ENCODE results near the gene ZSCAN32. TPM values are rescaled to one million over a fixed set of nuclear protein-coding genes. Genes with fewer than 3 reads are reported as not detected.

ZSCAN32 gene
- total RNA-seq, 2 donors from 2014 or later = 19.8 to 24.1 TPM

DNA sequence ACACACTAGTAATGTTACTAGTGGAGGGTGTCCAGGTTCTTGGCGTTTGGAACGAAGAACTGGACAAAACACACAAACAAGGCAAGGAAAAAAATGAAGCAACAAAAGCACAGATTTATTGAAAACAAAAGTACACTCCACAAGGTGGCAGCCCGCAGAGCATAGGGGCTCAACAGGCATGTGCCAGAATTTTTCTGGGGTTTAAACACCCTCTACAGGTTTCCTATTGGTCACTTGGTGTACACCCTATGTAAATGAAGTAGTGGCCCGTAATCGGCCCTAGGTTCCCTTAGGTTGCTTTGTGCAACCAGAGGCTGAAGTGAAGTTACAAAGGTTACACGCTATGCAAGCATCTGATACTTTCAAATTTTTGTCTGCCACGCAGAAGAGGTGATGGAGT is 37.0 kb downstream of the ZSCAN32 start:
- no peak overlapping the region for H3K4me3 Mint-ChIP-seq
- H3K27me3 Mint-ChIP-seq (ENCODE audit: insufficient read depth) = peaks cover 38% of the 10 kb centered on the region
- H3K36me3 ChIP-seq (ENCODE audit: control insufficient read depth, insufficient read depth, low read length) = no peaks in the 10 kb centered on the region
- DNase-seq = no peak
- H3K9me3 ChIP-seq (ENCODE audit: control insufficient read depth, low read length) = no peaks in the 10 kb centered on the region
- peaks cover 22% of the 10 kb centered on the region for H3K27me3 ChIP-seq (ENCODE audit: control insufficient read depth, insufficient read depth, low read length, poor library complexity, severe bottlenecking)
- TF ChIP-seq, protein P1, sequence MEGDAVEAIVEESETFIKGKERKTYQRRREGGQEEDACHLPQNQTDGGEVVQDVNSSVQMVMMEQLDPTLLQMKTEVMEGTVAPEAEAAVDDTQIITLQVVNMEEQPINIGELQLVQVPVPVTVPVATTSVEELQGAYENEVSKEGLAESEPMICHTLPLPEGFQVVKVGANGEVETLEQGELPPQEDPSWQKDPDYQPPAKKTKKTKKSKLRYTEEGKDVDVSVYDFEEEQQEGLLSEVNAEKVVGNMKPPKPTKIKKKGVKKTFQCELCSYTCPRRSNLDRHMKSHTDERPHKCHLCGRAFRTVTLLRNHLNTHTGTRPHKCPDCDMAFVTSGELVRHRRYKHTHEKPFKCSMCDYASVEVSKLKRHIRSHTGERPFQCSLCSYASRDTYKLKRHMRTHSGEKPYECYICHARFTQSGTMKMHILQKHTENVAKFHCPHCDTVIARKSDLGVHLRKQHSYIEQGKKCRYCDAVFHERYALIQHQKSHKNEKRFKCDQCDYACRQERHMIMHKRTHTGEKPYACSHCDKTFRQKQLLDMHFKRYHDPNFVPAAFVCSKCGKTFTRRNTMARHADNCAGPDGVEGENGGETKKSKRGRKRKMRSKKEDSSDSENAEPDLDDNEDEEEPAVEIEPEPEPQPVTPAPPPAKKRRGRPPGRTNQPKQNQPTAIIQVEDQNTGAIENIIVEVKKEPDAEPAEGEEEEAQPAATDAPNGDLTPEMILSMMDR (conservative IDR thresholded peaks at IDR 0.05) = no peak
- H3K9me3 Mint-ChIP-seq = peaks cover 19% of the 10 kb centered on the region
- no peak overlapping the region for H3K27ac ChIP-seq (ENCODE audit: low read depth, low read length)
- H3K4me1 Mint-ChIP-seq = no peaks in the 10 kb centered on the region
- WGBS, 2 experiments (ENCODE audit: insufficient coverage in 1 of 2, insufficient read length in 1 of 2) = 92 to 100% methylated on average over 1 to 7 of the region's 7 CpGs
- no peak overlapping the region for H3K9ac ChIP-seq (ENCODE audit: extremely low read depth, low read length, poor library complexity, severe bottlenecking)
- no peak overlapping the region for H3K4me3 ChIP-seq (ENCODE audit: low read length)
- no peaks in the 10 kb centered on the region for H3K4me1 ChIP-seq (ENCODE audit: control insufficient read depth, insufficient read depth, low read length)
- H3K27ac Mint-ChIP-seq = no peak overlapping the region
- no peaks in the 10 kb centered on the region for H3K36me3 Mint-ChIP-seq (ENCODE audit: low read depth)

DNA sequence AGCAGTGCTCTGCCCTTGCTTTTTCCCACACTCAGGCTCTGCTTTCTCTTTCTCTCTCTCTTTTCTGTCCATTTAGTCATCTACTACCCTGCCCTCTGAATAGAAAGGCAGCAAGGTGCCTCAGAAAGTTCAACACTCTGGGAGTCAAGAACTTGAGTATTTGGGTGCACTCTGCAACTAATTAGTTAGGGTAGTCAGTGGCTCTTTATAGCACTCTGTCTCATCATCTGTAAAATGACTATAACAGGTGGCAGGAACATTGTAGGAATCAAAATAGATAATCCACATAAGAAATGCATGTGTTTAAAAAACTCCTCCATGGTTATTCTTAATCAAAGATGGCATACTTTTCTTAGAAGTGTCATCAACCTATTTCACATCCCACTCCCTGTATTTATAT is 37.9 kb downstream of the ZSCAN32 start:
- no peak for DNase-seq
- peaks cover 19% of the 10 kb centered on the region for H3K9me3 Mint-ChIP-seq

DNA sequence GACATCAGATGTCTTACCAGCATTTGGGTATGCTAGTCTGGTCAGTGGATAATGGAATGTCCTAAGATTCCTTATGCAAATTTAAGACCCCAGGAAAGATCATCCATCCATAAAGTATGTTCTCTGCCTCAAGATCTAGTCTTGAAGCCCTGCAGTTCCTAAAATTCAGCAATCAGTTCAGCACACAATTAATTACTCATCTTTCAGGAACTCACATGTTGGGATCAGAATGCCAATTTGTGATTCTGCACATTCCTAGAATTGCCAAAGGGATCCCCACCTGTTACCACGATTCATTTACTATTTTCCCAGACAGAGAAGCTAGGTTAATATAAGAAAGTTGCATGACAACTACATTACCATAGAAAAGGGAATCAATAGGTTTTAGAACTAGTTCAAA is 41.9 kb downstream of the ZSCAN32 start:
- no peak for DNase-seq
- TF ChIP-seq, protein P1 (conservative IDR thresholded peaks at IDR 0.05) = no peak
- Mint-ChIP-seq H3K27ac (no peak overlapping the region), H3K4me3 (no peak overlapping the region), H3K9me3 (peaks cover 16% of the 10 kb centered on the region), H3K36me3 (ENCODE audit: low read depth) (no peaks in the 10 kb centered on the region), H3K4me1 (no peaks in the 10 kb centered on the region), H3K27me3 (ENCODE audit: insufficient read depth) (peaks cover 43% of the 10 kb centered on the region)
- H3K4me3 ChIP-seq (ENCODE audit: low read length) = no peak overlapping the region
- H3K4me1 ChIP-seq (ENCODE audit: control insufficient read depth, insufficient read depth, low read length) = no peaks in the 10 kb centered on the region
- no peak overlapping the region for H3K27ac ChIP-seq (ENCODE audit: low read depth, low read length)
- H3K9me3 ChIP-seq (ENCODE audit: control insufficient read depth, low read length) = no peaks in the 10 kb centered on the region
- H3K36me3 ChIP-seq (ENCODE audit: control insufficient read depth, insufficient read depth, low read length) = no peaks in the 10 kb centered on the region
- 33% methylated on average over 1 of the region's 1 CpG; no CpG with 5 or more reads in 1 of the 2 experiments for WGBS, 2 experiments (ENCODE audit: insufficient coverage in 1 of 2, insufficient read length in 1 of 2)
- peaks cover 22% of the 10 kb centered on the region for H3K27me3 ChIP-seq (ENCODE audit: control insufficient read depth, insufficient read depth, low read length, poor library complexity, severe bottlenecking)
- H3K9ac ChIP-seq (ENCODE audit: extremely low read depth, low read length, poor library complexity, severe bottlenecking) = no peak overlapping the region

More for the DNA sequence above, 37.9 kb downstream of the ZSCAN32 start:
- Histone ChIP-seq H3K27ac (ENCODE audit: low read depth, low read length) (no peak overlapping the region), H3K9me3 (ENCODE audit: control insufficient read depth, low read length) (no peaks in the 10 kb centered on the region), H3K4me3 (ENCODE audit: low read length) (no peak overlapping the region), H3K27me3 (ENCODE audit: control insufficient read depth, insufficient read depth, low read length, poor library complexity, severe bottlenecking) (peaks cover 22% of the 10 kb centered on the region), H3K4me1 (ENCODE audit: control insufficient read depth, insufficient read depth, low read length) (no peaks in the 10 kb centered on the region), H3K9ac (ENCODE audit: extremely low read depth, low read length, poor library complexity, severe bottlenecking) (no peak overlapping the region), H3K36me3 (ENCODE audit: control insufficient read depth, insufficient read depth, low read length) (no peaks in the 10 kb centered on the region)
- no peak overlapping the region for H3K27ac Mint-ChIP-seq
- peaks cover 40% of the 10 kb centered on the region for H3K27me3 Mint-ChIP-seq (ENCODE audit: insufficient read depth)
- H3K4me3 Mint-ChIP-seq = no peak overlapping the region
- H3K36me3 Mint-ChIP-seq (ENCODE audit: low read depth) = no peaks in the 10 kb centered on the region
- TF ChIP-seq, protein P1 (conservative IDR thresholded peaks at IDR 0.05) = no peak
- H3K4me1 Mint-ChIP-seq = no peaks in the 10 kb centered on the region
